ENCODE results near the gene RPLP2.

DNA sequence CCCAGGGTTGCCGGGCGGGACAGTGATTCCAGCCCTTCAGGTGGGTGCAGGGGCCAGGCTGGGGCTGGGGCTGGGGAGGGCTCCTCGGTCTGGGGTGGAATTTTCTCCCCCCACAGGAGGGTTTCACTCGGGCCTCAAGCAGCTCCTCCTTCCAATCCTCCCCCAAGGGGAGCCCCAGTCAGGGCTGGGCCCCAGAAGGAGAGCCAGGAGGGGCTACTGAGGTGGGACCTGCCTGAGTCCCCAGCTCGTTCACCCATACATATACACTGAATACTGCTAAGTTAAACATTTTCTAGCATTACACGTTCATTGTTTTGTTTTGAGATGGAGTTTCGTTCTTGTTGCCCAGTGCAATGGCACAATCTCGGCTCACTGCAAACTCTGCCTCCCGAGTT, 16.5 kb downstream of the RPLP2 start:
- TF ChIP-seq, protein P1, sequence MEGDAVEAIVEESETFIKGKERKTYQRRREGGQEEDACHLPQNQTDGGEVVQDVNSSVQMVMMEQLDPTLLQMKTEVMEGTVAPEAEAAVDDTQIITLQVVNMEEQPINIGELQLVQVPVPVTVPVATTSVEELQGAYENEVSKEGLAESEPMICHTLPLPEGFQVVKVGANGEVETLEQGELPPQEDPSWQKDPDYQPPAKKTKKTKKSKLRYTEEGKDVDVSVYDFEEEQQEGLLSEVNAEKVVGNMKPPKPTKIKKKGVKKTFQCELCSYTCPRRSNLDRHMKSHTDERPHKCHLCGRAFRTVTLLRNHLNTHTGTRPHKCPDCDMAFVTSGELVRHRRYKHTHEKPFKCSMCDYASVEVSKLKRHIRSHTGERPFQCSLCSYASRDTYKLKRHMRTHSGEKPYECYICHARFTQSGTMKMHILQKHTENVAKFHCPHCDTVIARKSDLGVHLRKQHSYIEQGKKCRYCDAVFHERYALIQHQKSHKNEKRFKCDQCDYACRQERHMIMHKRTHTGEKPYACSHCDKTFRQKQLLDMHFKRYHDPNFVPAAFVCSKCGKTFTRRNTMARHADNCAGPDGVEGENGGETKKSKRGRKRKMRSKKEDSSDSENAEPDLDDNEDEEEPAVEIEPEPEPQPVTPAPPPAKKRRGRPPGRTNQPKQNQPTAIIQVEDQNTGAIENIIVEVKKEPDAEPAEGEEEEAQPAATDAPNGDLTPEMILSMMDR (IDR thresholded peaks at IDR 0.05; ENCODE audit: poor library complexity), result no peak
- TF ChIP-seq EZH2phosphoT487 (IDR thresholded peaks at IDR 0.05; ENCODE audit: low read depth, severe bottlenecking, unreplicated experiment), result no peak
